Measurements from ENCODE around the gene CTRB1.

DNA sequence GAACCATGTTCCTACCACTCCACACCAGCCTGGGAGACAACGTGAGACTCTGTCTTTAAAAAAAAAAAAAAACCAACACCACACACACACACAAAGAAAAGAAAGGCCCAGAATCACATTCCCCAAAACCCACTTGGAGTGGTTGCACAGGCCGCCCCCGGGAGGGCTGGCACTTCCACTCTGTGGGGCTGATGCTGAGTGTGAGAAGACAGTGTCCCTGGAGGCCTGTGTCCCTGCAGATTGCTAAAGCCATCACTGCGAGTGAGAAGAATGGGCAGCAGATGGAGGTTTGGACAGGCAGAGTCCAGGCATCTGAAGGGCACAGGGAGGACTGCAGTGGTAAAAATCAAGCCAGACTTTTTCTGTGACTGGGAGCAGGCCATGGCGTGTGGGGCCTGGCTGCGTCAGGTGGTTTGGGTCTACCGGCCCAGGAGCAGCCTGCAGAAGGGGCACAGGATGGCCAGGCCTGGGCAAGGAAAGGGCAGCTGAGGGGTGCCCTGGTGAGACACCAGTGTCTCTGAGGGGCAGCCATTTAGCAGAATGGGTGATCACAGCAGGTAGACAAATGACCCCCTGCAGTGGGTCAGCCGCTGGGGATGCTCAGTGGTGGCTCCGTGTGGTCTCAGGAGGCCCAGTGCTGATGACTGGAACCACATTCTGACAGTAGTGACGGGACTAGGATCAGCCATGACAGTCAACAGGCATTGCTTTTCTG is 24.9 kb upstream of the CTRB1 start:
- TF ChIP-seq, protein P1, sequence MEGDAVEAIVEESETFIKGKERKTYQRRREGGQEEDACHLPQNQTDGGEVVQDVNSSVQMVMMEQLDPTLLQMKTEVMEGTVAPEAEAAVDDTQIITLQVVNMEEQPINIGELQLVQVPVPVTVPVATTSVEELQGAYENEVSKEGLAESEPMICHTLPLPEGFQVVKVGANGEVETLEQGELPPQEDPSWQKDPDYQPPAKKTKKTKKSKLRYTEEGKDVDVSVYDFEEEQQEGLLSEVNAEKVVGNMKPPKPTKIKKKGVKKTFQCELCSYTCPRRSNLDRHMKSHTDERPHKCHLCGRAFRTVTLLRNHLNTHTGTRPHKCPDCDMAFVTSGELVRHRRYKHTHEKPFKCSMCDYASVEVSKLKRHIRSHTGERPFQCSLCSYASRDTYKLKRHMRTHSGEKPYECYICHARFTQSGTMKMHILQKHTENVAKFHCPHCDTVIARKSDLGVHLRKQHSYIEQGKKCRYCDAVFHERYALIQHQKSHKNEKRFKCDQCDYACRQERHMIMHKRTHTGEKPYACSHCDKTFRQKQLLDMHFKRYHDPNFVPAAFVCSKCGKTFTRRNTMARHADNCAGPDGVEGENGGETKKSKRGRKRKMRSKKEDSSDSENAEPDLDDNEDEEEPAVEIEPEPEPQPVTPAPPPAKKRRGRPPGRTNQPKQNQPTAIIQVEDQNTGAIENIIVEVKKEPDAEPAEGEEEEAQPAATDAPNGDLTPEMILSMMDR (IDR thresholded peaks at IDR 0.05) = no peak
- no peak for TF ChIP-seq POLR2A (IDR thresholded peaks at IDR 0.05)
